ENCODE data around the gene SND1.

DNA sequence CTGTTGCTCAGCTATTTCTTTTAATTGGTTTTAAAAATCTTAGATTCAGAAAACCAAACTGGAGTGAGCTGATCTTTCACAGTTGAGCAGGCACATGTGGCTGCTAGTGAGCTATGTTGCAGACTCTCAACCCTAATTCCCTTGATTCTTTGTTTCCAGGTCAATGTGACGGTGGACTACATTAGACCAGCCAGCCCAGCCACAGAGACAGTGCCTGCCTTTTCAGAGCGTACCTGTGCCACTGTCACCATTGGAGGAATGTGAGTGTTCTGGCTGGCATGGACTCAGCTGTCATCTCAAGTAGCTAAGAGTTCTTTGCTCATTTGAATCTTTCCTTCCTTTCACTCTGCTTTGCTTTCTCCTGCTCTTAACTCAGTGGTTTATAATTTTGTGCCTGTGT is 192.2 kb downstream of the SND1 start:
- TF ChIP-seq CTCF (IDR thresholded peaks at IDR 0.05) (no peak), POLR2A (IDR thresholded peaks at IDR 0.05) (no peak)

Measured in transverse colon (tissue), 3 donors.